Loucy (cell line): ENCODE data around the gene SIX6.

ENCODE experiments used
- H2AFZ ChIP-seq: fragments of 200-600 bp; sonication (generic); 2 replicates; pipeline ENCODE4 v1.6.0; 2016; ENCODE audit warnings: antibody characterized with exemption, mild to moderate bottlenecking, low read length, moderate library complexity
- H3F3A ChIP-seq: fragments of 200-600 bp; 2 replicates; pipeline ENCODE4 v1.6.0; 2016; ENCODE audit warnings: antibody characterized with exemption, low read depth, mild to moderate bottlenecking
- H3K27me3 ChIP-seq: fragments of 200-600 bp; sonication (generic); 2 replicates; pipeline ENCODE4 v1.6.1; 2014; ENCODE audit warnings: low read length, mild to moderate bottlenecking; ENCODE audit not compliant: insufficient read depth, poor library complexity, severe bottlenecking
- H3K36me3 ChIP-seq: fragments of 200-600 bp; sonication (generic); 2 replicates; pipeline ENCODE4 v1.6.1; 2016; ENCODE audit warnings: low read length; ENCODE audit not compliant: insufficient read depth
- H3K4me1 ChIP-seq: fragments of 200-600 bp; sonication (generic); 2 replicates; pipeline ENCODE4 v1.5.1; 2014; ENCODE audit warnings: low read length, mild to moderate bottlenecking; ENCODE audit not compliant: insufficient read depth, poor library complexity, severe bottlenecking
- H3K4me2 ChIP-seq: fragments of 200-600 bp; sonication (generic); 2 replicates; pipeline ENCODE4 v1.6.0; 2014; ENCODE audit warnings: antibody characterized with exemption, low read length, low read depth, mild to moderate bottlenecking; ENCODE audit not compliant: poor library complexity, severe bottlenecking
- H3K4me3 ChIP-seq: fragments of 200-600 bp; sonication (generic); 2 replicates; pipeline ENCODE4 v1.5.1; 2014; ENCODE audit warnings: low read length, mild to moderate bottlenecking, mixed read lengths; ENCODE audit not compliant: poor library complexity, severe bottlenecking
- H3K79me2 ChIP-seq: fragments of 200-600 bp; sonication (generic); 2 replicates; pipeline ENCODE4 v1.6.1; 2014; ENCODE audit warnings: low read length; ENCODE audit not compliant: insufficient read depth
- H3K9ac ChIP-seq: fragments of 200-600 bp; sonication (generic); 2 replicates; pipeline ENCODE4 v1.6.0; 2014; ENCODE audit warnings: mild to moderate bottlenecking, low read depth, low read length, moderate library complexity; ENCODE audit not compliant: poor library complexity, severe bottlenecking
- H3K9me2 ChIP-seq: fragments of 200-600 bp; sonication (generic); replicated peaks from 2 replicates; pipeline ENCODE4 v1.6.1; 2016; ENCODE audit warnings: low read depth, low read length, mixed read lengths
- H3K9me3 ChIP-seq: fragments of 200-600 bp; sonication (generic); 2 replicates; pipeline ENCODE4 v1.6.1; 2014; ENCODE audit warnings: mild to moderate bottlenecking, antibody characterized with exemption, low read length, low read depth; ENCODE audit not compliant: insufficient read depth
- H4K20me1 ChIP-seq: fragments of 200-600 bp; sonication (generic); 2 replicates; pipeline ENCODE4 v1.6.0; 2014; ENCODE audit warnings: antibody characterized with exemption, low read length, mild to moderate bottlenecking; ENCODE audit not compliant: insufficient read depth, poor library complexity, severe bottlenecking
- EZH2phosphoT487 ChIP-seq: fragments of 200-600 bp; IDR thresholded peaks from 2 replicates; pipeline ENCODE4 v1.6.1; 2018; ENCODE audit warnings: antibody characterized with exemption, mild to moderate bottlenecking, moderate library complexity, borderline replicate concordance
- TF ChIP-seq, protein P1 (sequence below): fragments of 200-600 bp; sonication (generic); conservative IDR thresholded peaks from 2 replicates; pipeline ENCODE4 v1.5.1; 2014; ENCODE audit warnings: mild to moderate bottlenecking, antibody characterized with exemption, low read length

Gene SIX6

GRCh38 chr14:60485598-60486251 is 23.2 kb upstream of the SIX6 start, which contains the start of gene C14orf39:
Gene C14orf39 (minus strand): TSS chr14:60486063. CDS start chr14:60485078, 985 bp downstream.
- no peaks in the 10 kb centered on the region for H3F3A ChIP-seq
- no peaks in the 10 kb centered on the region for H4K20me1 ChIP-seq
- no peaks in the 10 kb centered on the region for H3K4me1 ChIP-seq
- no peak within 1 kb of the TSS for H3K9ac ChIP-seq
- H3K4me2 ChIP-seq: no peak within 1 kb of the TSS
- no peak within 1 kb of the TSS for H3K4me3 ChIP-seq
- no peaks in the 10 kb centered on the region for H3K36me3 ChIP-seq
- no peaks in the 10 kb centered on the region for H3K9me3 ChIP-seq
- no peak within 1 kb of the TSS for H2AFZ ChIP-seq
- no peaks in the 10 kb centered on the region for H3K27me3 ChIP-seq
- TF ChIP-seq EZH2phosphoT487: no peak
- TF ChIP-seq, protein P1, sequence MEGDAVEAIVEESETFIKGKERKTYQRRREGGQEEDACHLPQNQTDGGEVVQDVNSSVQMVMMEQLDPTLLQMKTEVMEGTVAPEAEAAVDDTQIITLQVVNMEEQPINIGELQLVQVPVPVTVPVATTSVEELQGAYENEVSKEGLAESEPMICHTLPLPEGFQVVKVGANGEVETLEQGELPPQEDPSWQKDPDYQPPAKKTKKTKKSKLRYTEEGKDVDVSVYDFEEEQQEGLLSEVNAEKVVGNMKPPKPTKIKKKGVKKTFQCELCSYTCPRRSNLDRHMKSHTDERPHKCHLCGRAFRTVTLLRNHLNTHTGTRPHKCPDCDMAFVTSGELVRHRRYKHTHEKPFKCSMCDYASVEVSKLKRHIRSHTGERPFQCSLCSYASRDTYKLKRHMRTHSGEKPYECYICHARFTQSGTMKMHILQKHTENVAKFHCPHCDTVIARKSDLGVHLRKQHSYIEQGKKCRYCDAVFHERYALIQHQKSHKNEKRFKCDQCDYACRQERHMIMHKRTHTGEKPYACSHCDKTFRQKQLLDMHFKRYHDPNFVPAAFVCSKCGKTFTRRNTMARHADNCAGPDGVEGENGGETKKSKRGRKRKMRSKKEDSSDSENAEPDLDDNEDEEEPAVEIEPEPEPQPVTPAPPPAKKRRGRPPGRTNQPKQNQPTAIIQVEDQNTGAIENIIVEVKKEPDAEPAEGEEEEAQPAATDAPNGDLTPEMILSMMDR: no peak
- no peaks in the 10 kb centered on the region for H3K9me2 ChIP-seq
- H3K79me2 ChIP-seq: no peaks in the 10 kb centered on the region

DNA sequence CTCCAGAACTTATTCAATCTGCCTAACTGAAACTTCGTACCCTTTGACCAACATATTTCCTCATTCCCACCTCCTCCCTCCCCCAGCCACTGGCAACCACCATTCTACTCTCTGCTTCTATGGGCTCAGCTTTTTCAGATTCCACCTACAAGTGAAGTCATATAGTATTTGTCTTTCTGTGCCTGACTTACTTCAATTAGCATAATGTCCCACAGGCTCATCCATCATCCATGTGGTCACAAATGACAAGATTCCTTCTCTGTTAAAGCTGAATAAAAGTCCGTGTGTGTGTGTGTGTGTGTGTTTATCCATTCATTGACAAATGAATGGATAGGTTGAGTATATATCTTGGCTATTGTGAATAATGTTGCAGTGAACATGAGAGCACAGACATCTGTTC is 21.7 kb upstream of the SIX6 start:
- Histone ChIP-seq H3K9me2 (no peaks in the 10 kb centered on the region), H3K4me1 (no peaks in the 10 kb centered on the region), H3K27me3 (no peaks in the 10 kb centered on the region)

GRCh38 chr14:60488175-60488574 is 20.8 kb upstream of the SIX6 start:
- Histone ChIP-seq H2AFZ (no peak overlapping the region), H3K79me2 (no peaks in the 10 kb centered on the region), H3K36me3 (no peaks in the 10 kb centered on the region), H3K9me3 (no peaks in the 10 kb centered on the region), H3K4me2 (no peak overlapping the region), H3K27me3 (no peaks in the 10 kb centered on the region), H3K9ac (no peak overlapping the region), H4K20me1 (no peaks in the 10 kb centered on the region), H3F3A (no peaks in the 10 kb centered on the region), H3K4me3 (no peak overlapping the region), H3K9me2 (no peaks in the 10 kb centered on the region), H3K4me1 (no peaks in the 10 kb centered on the region)
- TF ChIP-seq, protein P1: peak; percentile 44; the same call in 1 of the 2 replicates
- no peak for TF ChIP-seq EZH2phosphoT487

More for the DNA sequence above, 21.7 kb upstream of the SIX6 start:
- no peaks in the 10 kb centered on the region for H3K79me2 ChIP-seq
- H3K4me3 ChIP-seq: no peak overlapping the region
- H2AFZ ChIP-seq: no peak overlapping the region
- no peak overlapping the region for H3K4me2 ChIP-seq
- no peaks in the 10 kb centered on the region for H3K36me3 ChIP-seq
- no peaks in the 10 kb centered on the region for H4K20me1 ChIP-seq
- H3F3A ChIP-seq: no peaks in the 10 kb centered on the region
- no peak overlapping the region for H3K9ac ChIP-seq
- H3K9me3 ChIP-seq: no peaks in the 10 kb centered on the region
- TF ChIP-seq EZH2phosphoT487: no peak
- TF ChIP-seq, protein P1: no peak
